ENCODE data around the gene PKD1. TPM values are rescaled to one million over a fixed set of nuclear protein-coding genes. Genes with fewer than 3 reads are reported as not detected.
A peak's percentile ranks its signal among the peaks of the same experiment; 100 is the strongest.
"Not testable (repeated sequence)": the region's sequence is repeated elsewhere in the genome, so short reads cannot be mapped to it uniquely, and the experiment has no call there.

Gene PKD1
- total RNA-seq, 2 donors from 2014 or later = 78.9 to 237 TPM

DNA sequence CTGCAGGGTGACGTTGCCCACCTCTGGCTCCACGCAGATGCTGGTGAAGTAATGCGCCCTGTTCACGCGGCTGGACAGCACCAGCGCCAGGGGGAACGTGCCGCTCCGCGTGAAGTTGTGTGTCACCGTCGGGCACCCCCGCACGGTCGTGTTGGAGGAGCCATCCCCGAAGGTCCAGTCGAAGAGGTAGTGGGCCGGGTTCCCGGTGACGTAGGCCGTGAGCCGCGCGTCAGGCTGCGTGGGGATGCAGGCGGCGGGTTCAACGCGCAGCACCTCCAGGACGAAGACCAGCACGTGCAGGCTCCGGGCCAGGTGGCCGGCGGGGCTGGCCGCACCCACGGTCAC is 24.7 kb downstream of the PKD1 start:
- H3K4me1 ChIP-seq; H3K36me3 ChIP-seq (replicated peaks in 1 of 2; ENCODE audit: insufficient read depth in 1 of 2, low read depth in 2 of 2); intact Hi-C loops (cut with DNase I); DNase-seq; H3K27ac ChIP-seq; H3K4me3 ChIP-seq; H3K27me3 ChIP-seq; H3K9me3 ChIP-seq: not testable (repeated sequence)
- ATAC-seq = peak; percentile 24
- WGBS, 2 donors = 93% methylated on average over 31 of the region's 36 CpGs; no CpG with 5 or more reads in 1 of the 2 donors

DNA sequence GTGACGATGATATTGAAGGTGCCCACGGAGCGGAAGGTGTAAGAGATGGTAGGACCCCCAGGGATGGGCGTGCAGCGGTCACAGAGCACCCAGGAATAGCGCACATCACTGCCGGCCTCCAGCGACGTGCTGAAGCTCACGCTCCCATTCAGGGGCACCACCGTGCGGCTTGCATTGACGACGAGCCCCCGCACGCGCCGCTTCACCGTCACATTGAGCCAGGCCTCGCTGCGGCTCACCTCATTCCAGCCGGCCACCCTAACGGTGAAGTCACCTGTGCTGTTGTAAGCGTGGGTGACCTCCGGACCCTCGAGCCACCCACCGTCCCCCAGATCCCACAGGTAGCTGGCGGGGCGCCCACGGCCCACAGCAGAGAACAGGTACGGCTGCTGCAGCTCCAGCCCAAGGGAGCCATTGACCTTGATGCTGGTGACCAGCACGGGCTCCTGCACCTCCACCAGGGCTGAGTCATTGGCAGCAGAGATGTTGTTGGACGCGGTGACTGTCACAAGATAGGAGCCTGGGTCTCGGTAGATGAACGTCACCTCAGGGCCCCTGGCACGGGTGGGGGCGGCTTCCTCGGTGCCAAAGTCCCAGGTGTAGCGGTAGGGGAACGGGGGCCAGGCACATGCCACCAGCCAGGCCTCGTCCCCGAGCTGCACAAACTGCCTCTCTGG is 25.2 kb downstream of the PKD1 start:
- H3K9me3 ChIP-seq; DNase-seq; ATAC-seq; intact Hi-C loops (cut with DNase I); H3K27me3 ChIP-seq; H3K4me1 ChIP-seq; H3K27ac ChIP-seq; H3K4me3 ChIP-seq; H3K36me3 ChIP-seq (replicated peaks in 1 of 2; ENCODE audit: insufficient read depth in 1 of 2, low read depth in 2 of 2): not testable (repeated sequence)
- 91% methylated on average over 39 of the region's 43 CpGs; no CpG with 5 or more reads in 1 of the 2 donors for WGBS, 2 donors

DNA sequence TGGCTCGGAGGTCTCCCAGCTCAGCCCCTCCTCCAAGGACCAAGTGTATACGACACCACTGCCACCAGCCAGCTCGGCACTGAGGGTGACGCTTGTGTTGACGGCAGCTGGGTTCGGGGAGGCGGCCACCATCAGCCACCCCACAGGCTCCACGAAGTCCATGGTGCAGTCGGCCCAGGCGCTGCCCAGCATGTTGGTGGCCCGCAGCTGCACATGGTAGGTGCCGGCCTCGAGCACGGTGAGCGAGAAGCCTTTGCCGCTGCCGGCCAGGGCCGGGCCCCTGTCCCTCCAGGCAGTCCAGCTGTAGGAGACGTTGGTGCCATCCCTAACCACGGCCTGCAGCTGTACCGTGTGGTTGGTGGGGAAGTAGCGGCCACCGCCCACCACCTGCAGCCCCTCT is 25.8 kb downstream of the PKD1 start:
- H3K9me3 ChIP-seq; H3K27me3 ChIP-seq; H3K27ac ChIP-seq; H3K4me3 ChIP-seq; H3K4me1 ChIP-seq; DNase-seq; intact Hi-C loops (cut with DNase I); ATAC-seq; H3K36me3 ChIP-seq (replicated peaks in 1 of 2; ENCODE audit: insufficient read depth in 1 of 2, low read depth in 2 of 2): not testable (repeated sequence)
- WGBS, 2 donors = 96% methylated on average over 15 of the region's 23 CpGs; no CpG with 5 or more reads in 1 of the 2 donors

DNA sequence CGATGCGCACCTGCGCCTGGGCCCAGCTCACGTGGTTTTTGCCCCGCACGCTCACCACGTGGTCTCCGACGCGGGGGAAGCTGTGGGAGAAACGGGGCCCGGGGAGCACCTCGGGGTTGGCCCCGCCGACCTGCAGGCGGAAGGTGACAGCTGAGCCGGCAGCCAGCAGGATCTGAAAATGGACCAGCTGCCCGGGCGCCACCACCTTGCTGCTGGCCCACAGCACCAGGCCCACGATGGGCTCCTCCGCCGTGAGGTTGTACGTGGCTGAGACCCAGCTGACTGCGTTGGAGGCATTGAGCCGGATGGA is 26.5 kb downstream of the PKD1 start:
- H3K36me3 ChIP-seq (replicated peaks in 1 of 2; ENCODE audit: insufficient read depth in 1 of 2, low read depth in 2 of 2); H3K4me3 ChIP-seq; DNase-seq; H3K27me3 ChIP-seq; intact Hi-C loops (cut with DNase I); H3K27ac ChIP-seq; H3K9me3 ChIP-seq; ATAC-seq; H3K4me1 ChIP-seq: not testable (repeated sequence)
- 94% methylated on average over 15 to 20 of the region's 25 CpGs for WGBS, 2 donors

DNA sequence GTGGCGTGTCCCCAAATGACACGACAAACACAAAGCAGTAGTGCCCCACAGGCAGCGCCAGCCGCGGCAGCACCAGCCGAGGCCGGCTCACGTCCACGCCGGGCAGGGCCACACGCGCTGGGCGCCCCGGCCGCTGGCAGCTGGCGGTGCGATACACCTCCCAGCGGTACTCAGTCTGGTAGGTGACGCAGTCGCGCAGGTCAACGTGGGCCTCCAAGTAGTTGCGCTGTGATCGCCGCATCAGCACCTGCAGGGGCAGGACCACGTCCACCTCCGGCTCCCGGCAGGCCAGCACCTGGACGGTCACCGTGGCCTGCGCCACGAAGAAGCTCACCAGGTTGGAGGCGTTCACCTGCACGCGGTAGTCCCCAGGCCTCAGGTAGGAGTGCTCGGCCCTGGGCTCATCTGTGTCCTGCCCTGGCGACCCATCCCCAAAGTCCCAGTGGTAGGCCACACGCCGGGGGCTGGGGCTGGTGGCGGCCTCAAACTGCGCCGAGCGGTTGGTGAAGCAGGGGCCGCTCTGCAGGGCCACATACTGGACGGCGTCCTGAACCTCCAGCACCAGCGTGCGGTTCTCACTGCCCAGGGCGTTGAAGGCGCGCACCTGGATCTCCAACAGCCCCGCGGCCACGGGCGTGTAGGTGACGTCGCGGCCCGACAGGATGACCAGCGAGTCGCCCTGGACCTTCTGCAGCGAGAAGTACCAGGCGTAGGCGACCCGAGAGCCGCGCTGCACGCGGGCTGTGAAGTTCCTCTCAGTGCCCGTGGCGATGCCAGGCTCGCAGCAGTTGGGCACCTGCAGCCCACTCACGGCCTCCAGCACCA is 27.0 kb downstream of the PKD1 start:
- intact Hi-C loops (cut with DNase I); H3K36me3 ChIP-seq (replicated peaks in 1 of 2; ENCODE audit: insufficient read depth in 1 of 2, low read depth in 2 of 2); H3K9me3 ChIP-seq; H3K27ac ChIP-seq; H3K4me1 ChIP-seq; ATAC-seq; DNase-seq; H3K27me3 ChIP-seq; H3K4me3 ChIP-seq: not testable (repeated sequence)
- WGBS, 2 donors = 92 to 96% methylated on average over 17 to 68 of the region's 73 CpGs

DNA sequence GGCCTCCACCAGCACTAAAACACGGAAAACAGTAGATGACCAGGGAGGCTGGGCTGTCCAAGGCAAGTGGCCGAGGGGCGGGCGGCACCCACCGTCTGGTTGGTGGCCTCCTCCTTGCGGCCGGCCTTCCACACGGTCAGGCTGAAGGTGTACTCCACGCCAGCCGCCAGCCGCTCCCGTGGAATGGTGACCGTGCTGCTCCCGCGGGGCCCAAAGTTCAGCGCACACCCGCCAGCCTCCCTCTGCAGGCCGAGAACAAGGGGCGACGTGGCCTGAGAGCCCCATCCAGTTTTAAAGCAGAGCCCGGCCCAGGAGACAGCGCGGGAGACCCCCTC is 27.9 kb downstream of the PKD1 start:
- H3K27me3 ChIP-seq; H3K27ac ChIP-seq; ATAC-seq; H3K4me1 ChIP-seq; H3K36me3 ChIP-seq (replicated peaks in 1 of 2; ENCODE audit: insufficient read depth in 1 of 2, low read depth in 2 of 2); DNase-seq; H3K4me3 ChIP-seq; H3K9me3 ChIP-seq; intact Hi-C loops (cut with DNase I): not testable (repeated sequence)
- 96% methylated on average over 9 to 11 of the region's 23 CpGs for WGBS, 2 donors

GRCh38 chr16:2107121-2107790 is 28.4 kb downstream of the PKD1 start:
- H3K27me3 ChIP-seq; H3K9me3 ChIP-seq; H3K36me3 ChIP-seq (replicated peaks in 1 of 2; ENCODE audit: insufficient read depth in 1 of 2, low read depth in 2 of 2); ATAC-seq; H3K27ac ChIP-seq; H3K4me1 ChIP-seq; H3K4me3 ChIP-seq; intact Hi-C loops (cut with DNase I); DNase-seq: not testable (repeated sequence)
- 90 to 98% methylated on average over 5 to 17 of the region's 17 CpGs for WGBS, 2 donors

- H3K27me3 ChIP-seq; H3K27ac ChIP-seq; H3K36me3 ChIP-seq (replicated peaks in 1 of 2; ENCODE audit: insufficient read depth in 1 of 2, low read depth in 2 of 2); H3K9me3 ChIP-seq; ATAC-seq; intact Hi-C loops (cut with DNase I); H3K4me1 ChIP-seq; DNase-seq; H3K4me3 ChIP-seq: not testable (repeated sequence)
- WGBS, 2 donors = 90% methylated on average over 28 of the region's 38 CpGs; no CpG with 5 or more reads in 1 of the 2 donors
Measured at GRCh38 chr16:2106211-2106610, 29.5 kb downstream of the PKD1 start.

DNA sequence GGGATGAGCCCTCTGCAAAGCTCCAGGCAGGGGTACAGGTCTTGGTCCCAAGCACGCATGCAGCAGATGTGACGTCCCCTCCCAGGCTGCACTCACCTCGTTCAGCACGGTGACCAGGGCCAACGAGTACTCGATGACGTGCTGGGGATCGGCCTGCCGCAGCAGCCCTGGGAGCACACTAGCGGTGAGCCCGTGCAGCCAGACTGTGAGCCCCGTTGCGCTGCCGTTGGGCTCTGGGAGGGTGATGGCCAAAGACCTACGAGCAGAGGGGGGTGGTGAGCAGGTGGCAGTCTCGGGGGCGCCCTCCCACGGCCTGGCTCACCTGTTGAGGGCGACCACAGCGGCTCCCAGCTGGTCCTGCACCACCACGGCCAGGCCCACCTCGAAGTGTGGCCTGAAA is 29.9 kb downstream of the PKD1 start:
- ATAC-seq; H3K9me3 ChIP-seq; DNase-seq; H3K27ac ChIP-seq; H3K27me3 ChIP-seq; intact Hi-C loops (cut with DNase I); H3K36me3 ChIP-seq (replicated peaks in 1 of 2; ENCODE audit: insufficient read depth in 1 of 2, low read depth in 2 of 2); H3K4me1 ChIP-seq; H3K4me3 ChIP-seq: not testable (repeated sequence)
- 89% methylated on average over 13 of the region's 22 CpGs; no CpG with 5 or more reads in 1 of the 2 donors for WGBS, 2 donors

- intact Hi-C loops (cut with DNase I); H3K27me3 ChIP-seq; H3K9me3 ChIP-seq; H3K4me1 ChIP-seq; H3K4me3 ChIP-seq; H3K36me3 ChIP-seq (replicated peaks in 1 of 2; ENCODE audit: insufficient read depth in 1 of 2, low read depth in 2 of 2); ATAC-seq; DNase-seq; H3K27ac ChIP-seq: not testable (repeated sequence)
- 94% methylated on average over 18 of the region's 21 CpGs; no CpG with 5 or more reads in 1 of the 2 donors for WGBS, 2 donors
Measured at GRCh38 chr16:2105291-2105690, 30.4 kb downstream of the PKD1 start.

GRCh38 chr16:2104464-2104863 is 31.2 kb downstream of the PKD1 start:
- 95% methylated on average over 13 of the region's 20 CpGs; no CpG with 5 or more reads in 1 of the 2 donors for WGBS, 2 donors
- ATAC-seq; H3K9me3 ChIP-seq; H3K27ac ChIP-seq; H3K4me1 ChIP-seq; H3K4me3 ChIP-seq; intact Hi-C loops (cut with DNase I); H3K36me3 ChIP-seq (replicated peaks in 1 of 2; ENCODE audit: insufficient read depth in 1 of 2, low read depth in 2 of 2); H3K27me3 ChIP-seq; DNase-seq: not testable (repeated sequence)

Measured in body of pancreas (tissue), 4 donors.